Embryonic facial prominence (tissue), 1 donor: ENCODE data around the gene IRF3.
"Not testable (repeated sequence)": the region's sequence is repeated elsewhere in the genome, so short reads cannot be mapped to it uniquely, and the experiment has no call there.

ENCODE experiments used
- DNase-seq: peaks from one replicate; pipeline ENCODE4 v3.0.0-alpha.2; 2016; ENCODE audit errors: extremely low spot score

Gene IRF3

DNA sequence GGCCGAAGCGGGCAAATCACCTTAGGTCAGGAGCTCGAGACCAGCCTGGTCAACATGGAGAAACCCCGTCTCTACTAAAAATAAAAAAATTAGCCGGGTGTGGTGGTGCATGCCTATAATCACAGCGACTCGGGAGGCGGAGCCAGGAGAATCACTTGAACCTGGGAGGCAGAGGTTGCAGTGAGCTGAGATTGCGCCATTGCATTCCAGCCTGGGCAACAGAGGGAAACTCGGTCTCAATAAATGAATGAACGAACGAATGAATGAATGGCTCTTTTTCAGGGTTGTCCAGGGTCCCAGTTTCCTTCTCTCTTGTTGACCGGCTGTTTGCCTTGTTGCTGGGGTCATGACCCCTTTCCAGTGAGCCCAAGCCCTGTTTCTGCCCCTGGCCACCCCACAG, 47.8 kb downstream of the IRF3 start:
- DNase-seq, result not testable (repeated sequence)

DNA sequence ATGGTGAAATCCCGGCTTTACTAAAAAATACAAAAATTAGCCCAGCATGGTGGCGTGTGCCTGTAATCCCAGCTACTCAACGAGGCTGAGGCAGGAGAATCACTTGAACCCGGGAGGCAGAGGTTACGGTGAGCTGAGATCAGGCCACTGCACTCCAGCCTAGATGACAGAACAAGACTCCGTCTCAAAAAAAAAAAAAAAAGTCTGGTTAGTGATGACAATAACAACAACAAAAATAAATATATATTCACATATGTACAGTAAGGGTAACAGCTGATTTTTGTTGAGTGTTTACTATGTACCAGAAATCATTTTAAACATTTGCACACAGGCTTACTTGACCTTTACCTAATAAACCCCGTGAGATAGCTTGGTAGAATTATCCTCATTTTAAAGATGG, 48.7 kb downstream of the IRF3 start:
- DNase-seq, result no peak

DNA sequence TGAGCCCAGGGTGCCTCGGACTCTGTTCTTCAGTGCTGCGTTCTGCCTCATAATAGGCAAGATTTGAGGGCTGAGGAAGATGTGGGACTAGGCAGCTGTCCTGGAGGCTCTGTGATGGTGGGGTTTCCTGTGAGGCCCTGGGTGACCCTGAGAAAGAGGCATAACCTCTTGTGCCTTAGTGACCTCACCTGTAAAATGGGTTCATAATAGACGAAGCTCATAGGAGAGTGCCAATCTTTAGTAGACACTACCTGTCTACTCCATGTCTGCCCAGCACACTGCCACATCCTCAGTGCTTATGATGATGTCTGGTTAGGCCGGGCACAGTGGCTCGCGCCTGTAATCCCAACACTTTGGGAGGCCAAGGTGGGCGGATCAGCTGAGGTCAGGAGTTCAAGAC, 49.1 kb downstream of the IRF3 start:
- DNase-seq, result no peak

GRCh38 chr19:49615861-49616260, 49.8 kb downstream of the IRF3 start:
- no peak for DNase-seq

DNA sequence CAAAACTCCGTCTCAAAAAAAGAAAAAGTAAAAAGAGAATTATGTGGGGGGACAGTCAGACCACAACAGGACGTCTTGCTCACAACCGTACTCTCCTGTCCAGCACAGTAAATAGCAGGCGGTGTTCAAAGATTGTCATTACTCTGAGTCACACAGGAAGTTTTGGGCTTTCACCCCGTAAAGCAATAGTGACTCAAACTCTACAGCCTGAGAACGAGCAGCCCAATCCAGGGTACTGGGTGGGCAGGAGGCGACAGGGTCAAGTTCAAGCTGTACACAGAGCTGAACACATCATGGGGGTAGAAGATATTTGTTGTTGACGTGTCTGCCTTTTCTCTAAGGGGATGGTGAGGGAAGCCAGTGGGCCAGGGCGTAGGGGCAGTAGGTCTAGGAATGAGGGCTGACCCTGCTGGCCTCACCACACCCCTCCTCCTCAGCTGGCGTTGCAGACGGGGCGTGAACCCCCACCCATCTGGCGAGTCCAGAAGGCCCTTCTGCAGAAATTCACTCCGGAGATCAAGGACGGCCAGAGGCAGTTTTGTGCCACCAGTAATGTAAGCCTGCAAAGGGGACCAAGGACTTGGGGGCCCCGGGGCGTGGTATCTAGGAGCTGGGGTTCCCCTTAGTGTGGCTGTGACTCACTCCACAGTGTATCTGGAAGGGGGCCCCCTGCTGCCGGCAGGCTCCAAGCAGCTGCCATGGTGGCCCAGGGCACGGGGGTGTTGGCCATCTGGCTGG, 51.4 kb downstream of the IRF3 start:
- DNase-seq, result no peak

- no peak for DNase-seq
These were observed 52.3 kb downstream of the IRF3 start for GRCh38 chr19:49613374-49613773.
